ENCODE measurements around the gene FOXP3.
"Not testable (repeated sequence)": the region's sequence is repeated elsewhere in the genome, so short reads cannot be mapped to it uniquely, and the experiment has no call there.

FOXP3 gene

GRCh38 chrX:49264460-49264859 lies at the start of gene FOXP3:
TSS of gene FOXP3 (minus strand) at chrX:49264710. CDS start at chrX:49258505, 6,205 bp downstream.
- no peak for DNase-seq (ENCODE audit: low read depth in 2 of 2)

- DNase-seq (ENCODE audit: low read depth in 2 of 2) = no peak
These were observed 47.7 kb upstream of the FOXP3 start for GRCh38 chrX:49312176-49312575.

- no peak for DNase-seq (ENCODE audit: low read depth in 2 of 2)
These were observed 45.9 kb upstream of the FOXP3 start for GRCh38 chrX:49310371-49310770.

GRCh38 chrX:49309401-49309981 lies 45.0 kb upstream of the FOXP3 start:
- DNase-seq (ENCODE audit: low read depth in 2 of 2) = no peak

- no peak for DNase-seq (ENCODE audit: low read depth in 2 of 2)
These were observed 44.2 kb upstream of the FOXP3 start for GRCh38 chrX:49308604-49309269.

- not testable (repeated sequence) for DNase-seq (ENCODE audit: low read depth in 2 of 2)
These were observed 43.3 kb upstream of the FOXP3 start for GRCh38 chrX:49307775-49308174.

- no peak for DNase-seq (ENCODE audit: low read depth in 2 of 2)
These were observed 38.8 kb upstream of the FOXP3 start, which contains the start of gene GAGE10 for GRCh38 chrX:49303346-49303745. TSS of gene GAGE10 (plus strand) at chrX:49303646. CDS start at chrX:49304860, 1,214 bp downstream.

- no peak for DNase-seq (ENCODE audit: low read depth in 2 of 2)
These were observed 36.2 kb upstream of the FOXP3 start for GRCh38 chrX:49300703-49301102.

GRCh38 chrX:49299293-49299692 lies 34.8 kb upstream of the FOXP3 start:
- DNase-seq (ENCODE audit: low read depth in 2 of 2) = not testable (repeated sequence)

- DNase-seq (ENCODE audit: low read depth in 2 of 2) = no peak
These were observed 28.2 kb upstream of the FOXP3 start for GRCh38 chrX:49292400-49293362.

GRCh38 chrX:49291615-49292337 lies 27.3 kb upstream of the FOXP3 start:
- DNase-seq (ENCODE audit: low read depth in 2 of 2) = no peak

- no peak for DNase-seq (ENCODE audit: low read depth in 2 of 2)
These were observed 25.7 kb upstream of the FOXP3 start for GRCh38 chrX:49290215-49290614.

GRCh38 chrX:49287665-49288064 lies 23.2 kb upstream of the FOXP3 start:
- no peak for DNase-seq (ENCODE audit: low read depth in 2 of 2)

- DNase-seq (ENCODE audit: low read depth in 2 of 2) = no peak
These were observed 22.1 kb upstream of the FOXP3 start for GRCh38 chrX:49286581-49286980.

GRCh38 chrX:49286136-49286535 lies 21.6 kb upstream of the FOXP3 start:
- DNase-seq (ENCODE audit: low read depth in 2 of 2) = no peak

GRCh38 chrX:49284212-49284611 lies 19.7 kb upstream of the FOXP3 start:
- no peak for DNase-seq (ENCODE audit: low read depth in 2 of 2)

GRCh38 chrX:49282647-49283011 lies 18.1 kb upstream of the FOXP3 start:
- DNase-seq (ENCODE audit: low read depth in 2 of 2) = no peak

GRCh38 chrX:49278081-49278480 lies 13.6 kb upstream of the FOXP3 start:
- no peak for DNase-seq (ENCODE audit: low read depth in 2 of 2)

GRCh38 chrX:49277535-49277830 lies 13.0 kb upstream of the FOXP3 start:
- DNase-seq (ENCODE audit: low read depth in 2 of 2) = no peak

- DNase-seq (ENCODE audit: low read depth in 2 of 2) = no peak
These were observed 12.4 kb upstream of the FOXP3 start for GRCh38 chrX:49276671-49277534.

GRCh38 chrX:49276207-49276606 lies 11.7 kb upstream of the FOXP3 start:
- DNase-seq (ENCODE audit: low read depth in 2 of 2) = no peak

Data from stimulated activated CD8-positive, alpha-beta memory T cell treated with anti-CD3 and anti-CD28 coated beads, Interleukin-15, amount 100 ng/mL, for 4 hours (primary cell).